Anterior cingulate cortex (tissue), 58 donors: ENCODE data around the gene CNP.

Experiments
- DNase-seq, 58 donors: peaks; one replicate each; lab custom pipeline; 2025; lab: John Stamatoyannopoulos, UW

CNP gene

DNA sequence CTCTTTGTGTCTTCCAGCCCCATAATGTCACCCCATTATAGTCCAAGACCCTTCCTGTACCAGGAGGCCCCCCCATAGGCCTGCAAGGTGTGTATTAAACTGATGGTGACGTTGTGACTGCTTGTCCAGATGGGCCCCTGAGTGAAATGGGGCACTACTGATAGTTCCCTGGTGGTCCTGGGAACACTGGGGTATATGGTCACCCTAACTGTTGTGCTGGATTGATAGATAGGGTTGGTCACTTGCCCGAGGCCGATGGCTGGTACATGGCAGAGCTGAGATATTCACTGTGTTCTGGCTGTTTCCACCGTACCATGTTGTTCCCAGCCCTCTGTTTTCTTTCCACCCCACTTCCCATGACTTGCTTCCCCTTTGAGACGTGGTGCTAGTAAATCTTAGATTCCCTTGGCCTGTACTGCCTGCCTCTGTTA is 4.3 kb downstream of the CNP start:
- DNase-seq, result no peak

DNA sequence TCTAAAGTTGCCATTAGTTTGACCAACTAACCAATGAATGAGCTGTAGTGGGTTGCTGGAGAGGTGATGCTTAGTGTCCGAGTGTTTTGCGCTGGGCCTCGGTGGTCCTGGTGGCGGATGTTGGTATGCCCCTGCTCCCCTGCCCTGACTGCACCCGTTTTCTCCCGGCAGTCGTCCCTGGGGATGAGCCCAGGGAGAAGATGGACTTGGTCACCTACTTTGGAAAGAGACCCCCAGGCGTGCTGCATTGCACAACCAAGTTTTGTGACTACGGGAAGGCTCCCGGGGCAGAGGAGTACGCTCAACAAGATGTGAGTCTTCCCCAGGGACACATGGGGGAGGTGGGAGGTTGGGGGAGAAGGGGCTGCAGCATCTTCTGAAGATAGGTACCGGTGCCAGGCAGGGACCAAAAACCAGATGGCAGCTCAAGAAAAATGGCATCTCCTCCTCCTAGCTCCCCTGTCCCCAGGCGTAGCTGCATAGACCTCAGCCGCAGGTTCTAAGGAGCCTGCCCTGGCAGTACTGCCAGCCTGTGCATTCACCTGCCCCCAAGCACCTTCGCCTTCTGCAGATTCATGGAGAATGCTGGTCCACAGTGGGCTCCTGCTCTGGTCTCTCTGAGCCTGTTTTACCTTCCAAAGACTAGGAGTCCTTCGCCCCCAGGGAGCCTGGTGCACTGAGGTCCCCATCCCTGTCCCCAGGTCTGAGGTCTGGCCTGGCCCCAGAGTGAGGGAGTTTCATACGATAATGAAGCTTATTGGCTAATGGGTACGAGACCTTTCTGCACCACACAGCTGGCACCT is 5.3 kb downstream of the CNP start:
- no peak for DNase-seq

DNA sequence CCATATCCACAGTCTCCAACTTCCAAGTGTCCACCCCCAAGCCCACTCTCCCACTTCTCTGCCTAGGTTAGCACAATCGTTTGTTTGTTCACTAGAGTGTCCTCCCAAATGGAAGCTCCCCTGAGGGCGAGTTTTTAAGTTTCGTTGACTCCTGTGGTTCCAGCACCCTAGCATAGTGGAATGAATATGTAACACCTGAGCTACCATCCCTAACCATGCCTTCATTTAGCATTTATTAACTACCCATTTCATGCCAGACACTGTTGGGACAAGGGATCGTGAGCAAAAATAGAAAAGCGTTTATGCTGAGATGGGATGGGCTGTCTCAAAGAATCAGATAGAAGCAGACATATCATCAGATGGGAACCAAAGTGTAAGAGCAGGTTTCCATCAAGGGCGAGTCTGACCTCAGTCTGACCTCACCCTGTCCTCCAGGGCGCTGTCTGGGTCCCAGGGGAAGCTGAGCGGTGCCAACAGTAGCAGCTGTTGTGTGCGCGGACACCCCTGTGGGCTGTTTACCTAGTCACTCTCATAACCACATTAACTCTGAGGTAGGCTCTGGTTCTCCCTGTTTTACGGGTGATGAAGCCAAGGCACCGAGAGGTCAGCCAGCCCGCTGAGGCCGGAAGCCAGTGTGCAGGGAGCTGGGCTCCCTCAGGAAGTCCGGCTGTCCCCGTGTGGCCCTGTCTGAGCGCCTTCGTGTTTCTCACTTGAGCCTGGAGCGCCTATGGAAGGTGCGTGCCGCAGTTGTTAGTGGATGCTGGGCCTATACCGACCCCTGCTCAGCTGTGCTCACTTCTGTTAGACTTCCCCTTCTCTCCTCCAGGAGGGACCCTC is 6.2 kb downstream of the CNP start:
- DNase-seq, result no peak

DNA sequence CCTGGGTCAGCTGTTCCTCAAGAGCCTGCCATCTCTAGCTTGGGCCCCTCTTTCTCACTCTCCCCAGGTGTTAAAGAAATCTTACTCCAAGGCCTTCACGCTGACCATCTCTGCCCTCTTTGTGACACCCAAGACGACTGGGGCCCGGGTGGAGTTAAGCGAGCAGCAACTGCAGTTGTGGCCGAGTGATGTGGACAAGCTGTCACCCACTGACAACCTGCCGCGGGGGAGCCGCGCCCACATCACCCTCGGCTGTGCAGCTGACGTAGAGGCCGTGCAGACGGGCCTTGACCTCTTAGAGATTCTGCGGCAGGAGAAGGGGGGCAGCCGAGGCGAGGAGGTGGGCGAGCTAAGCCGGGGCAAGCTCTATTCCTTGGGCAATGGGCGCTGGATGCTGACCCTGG is 6.8 kb downstream of the CNP start:
- peak in 1 of 58 donors; percentile 13 for DNase-seq

DNA sequence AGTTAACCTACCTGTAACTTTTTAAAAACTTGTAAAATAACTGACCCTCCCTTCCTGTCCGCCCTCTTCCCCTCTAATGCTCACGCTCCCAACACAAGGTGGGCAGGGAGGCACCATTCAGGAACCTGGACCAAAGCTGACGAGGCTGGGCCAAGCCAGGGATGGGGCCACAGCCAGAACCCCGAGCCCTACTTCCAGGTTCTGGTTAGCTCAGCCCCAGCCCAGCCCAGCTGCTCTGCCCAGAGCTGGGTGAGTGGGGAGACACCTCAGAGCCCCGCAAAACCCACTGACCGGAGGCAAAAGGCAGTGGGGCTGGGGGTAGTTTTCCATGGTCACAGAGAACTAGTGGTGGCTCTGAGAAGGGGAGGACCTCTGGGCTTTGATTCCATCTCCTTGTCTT is 7.4 kb downstream of the CNP start:
- no peak for DNase-seq

DNA sequence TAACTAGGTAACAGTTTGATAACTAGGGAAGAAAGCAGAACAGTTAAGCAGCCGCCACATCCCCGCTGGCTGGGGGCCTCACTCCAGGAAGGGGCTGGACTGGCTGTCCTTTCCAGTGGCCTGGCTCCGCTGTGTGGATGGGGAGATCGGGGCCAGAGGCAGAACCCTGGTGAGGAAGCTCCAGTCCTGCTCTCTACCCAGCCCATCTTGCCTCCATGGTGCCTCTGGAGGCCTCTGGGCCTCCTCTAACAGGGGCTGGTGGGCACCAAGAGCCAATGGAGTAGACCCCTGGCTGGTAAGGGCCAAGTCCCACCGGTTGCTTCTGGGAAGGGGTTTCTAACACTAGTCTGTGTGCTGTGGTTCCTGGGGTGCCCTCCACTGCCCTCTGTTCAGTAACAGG is 8.1 kb downstream of the CNP start:
- DNase-seq, result peak in 3 of 58 donors; percentile 23 to 57 (median 31)

DNA sequence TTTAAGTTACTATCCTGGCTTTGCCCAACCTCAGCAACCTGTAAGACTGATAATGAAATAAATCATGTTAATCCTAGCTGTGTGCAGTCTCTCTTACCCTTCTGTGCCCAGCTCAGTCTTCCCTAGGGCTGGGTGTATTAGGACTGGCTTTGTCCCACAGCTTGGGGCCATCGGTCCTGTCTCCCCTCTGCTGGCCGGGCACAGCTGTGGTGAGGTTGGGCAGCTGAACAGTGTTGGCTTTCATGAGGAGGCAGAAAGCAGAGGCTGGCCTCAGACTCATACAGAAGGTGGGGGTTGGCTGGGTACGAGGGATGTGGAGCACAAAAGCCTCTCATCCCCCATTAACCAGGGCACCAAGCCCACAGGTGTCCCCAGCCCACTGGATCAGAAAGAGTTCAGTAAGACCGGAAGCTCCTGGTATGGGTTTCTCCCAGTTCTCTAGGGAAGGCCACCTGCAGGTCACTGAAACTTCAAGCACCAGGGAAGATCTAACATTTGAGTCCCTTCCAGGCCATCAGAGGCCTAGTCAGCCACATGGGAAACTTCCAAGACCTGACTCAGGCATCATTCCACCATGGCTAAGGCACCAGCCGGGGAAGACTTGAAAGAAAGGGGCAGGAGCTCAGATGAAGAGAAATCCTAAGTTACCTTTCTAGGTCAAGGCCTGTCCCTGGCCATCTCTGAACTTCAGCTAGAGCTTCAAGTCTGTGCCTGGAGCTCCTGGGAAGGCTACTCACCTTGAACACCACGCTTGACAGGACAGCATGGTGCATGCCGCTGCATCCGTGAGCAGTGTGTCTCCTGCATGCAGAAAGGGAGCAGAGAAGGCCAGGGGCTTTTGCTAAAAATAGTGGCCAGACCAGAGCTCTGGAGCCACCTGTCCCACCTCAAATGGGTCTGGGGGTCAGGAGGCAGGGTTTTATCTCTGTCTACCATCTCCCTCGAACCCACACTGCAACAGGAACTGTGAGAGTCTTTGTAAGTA is 8.8 kb downstream of the CNP start:
- DNase-seq, result peak in 47 of 58 donors; percentile 28 to 89 (median 65)

DNA sequence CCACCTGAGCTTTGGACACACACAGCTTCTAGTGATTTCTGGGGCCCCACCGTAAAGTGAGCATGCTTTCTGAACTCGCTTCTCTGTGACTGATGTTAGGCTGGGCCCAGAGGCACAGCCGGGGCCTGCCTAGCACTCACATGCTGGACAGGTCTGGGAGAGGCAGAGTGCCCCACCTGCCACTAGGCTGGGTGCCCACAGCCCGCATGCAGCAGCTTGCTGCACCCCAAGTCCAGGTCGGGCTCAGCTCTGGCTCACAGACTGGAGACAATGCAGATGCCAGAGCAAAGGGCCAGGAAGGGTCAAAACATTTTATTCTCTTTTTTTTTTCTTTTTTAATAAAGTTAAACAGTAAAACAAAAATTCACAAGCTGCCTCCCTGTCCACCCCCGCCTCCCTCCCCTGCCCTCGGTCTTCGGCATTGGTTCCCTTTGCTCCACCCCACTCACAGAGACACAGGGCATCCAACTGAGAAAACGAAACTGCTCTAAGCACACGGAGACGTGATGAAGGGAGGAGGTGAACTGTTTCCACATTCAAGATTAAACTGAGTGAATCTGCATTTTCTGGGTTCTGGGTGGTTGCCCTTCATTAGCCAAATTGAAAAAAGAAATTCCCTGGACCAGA is 9.7 kb downstream of the CNP start:
- DNase-seq, result peak in 5 of 58 donors; percentile 15 to 51 (median 41)

DNA sequence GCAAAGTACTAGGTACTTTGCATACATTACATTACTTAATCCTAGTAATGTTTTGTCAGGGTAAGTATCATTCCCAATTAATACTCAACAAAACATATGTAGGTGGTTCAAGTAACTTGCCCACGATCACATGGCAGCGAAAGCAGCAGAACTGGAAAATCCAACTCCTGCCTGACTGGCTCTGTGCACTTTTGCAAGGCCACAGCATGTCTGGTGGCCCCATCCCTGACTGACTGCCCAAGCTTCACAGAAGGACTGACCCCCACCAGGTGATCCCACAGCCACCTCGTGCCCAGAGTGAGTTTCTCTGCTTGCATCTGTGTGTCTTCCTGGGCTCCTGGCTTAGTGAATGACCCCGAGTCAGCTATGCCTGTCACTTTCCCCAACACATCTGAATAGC is 11.4 kb downstream of the CNP start:
- no peak for DNase-seq

DNA sequence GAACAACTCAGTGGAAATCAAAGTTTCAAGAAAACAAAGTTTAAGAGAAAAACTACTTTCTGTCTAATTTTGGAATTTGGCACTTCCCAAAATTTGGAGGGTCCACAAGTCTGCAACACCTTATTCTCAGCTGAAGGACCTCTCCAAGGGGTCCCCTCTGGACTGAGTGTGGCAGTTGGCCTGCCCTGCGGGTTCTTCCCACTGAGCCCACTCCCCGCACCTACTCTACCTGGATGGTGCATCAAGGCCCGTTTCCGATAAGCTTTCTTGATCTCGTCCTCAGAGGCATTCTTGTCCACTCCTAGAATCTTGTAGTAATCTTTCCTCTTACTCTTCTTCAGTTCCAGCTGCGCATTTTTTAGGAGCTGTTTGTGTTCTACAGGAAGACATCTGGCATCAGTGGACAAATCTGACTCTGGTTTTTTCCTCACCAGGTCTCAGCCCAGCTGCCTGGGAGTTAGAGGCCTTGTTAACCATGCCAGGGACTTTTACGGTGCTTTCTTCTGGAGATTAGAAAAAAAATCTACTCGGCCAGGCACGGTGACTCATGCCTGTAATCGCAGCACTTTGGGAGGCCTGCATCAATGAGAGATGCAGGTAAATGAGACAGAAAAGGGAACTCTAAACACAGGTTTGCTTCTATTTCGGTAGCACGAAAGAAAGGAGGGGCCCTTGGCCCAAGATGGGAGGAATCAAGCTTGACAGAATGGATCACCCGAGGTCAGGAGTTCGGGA is 15.6 kb downstream of the CNP start:
- no peak for DNase-seq

DNA sequence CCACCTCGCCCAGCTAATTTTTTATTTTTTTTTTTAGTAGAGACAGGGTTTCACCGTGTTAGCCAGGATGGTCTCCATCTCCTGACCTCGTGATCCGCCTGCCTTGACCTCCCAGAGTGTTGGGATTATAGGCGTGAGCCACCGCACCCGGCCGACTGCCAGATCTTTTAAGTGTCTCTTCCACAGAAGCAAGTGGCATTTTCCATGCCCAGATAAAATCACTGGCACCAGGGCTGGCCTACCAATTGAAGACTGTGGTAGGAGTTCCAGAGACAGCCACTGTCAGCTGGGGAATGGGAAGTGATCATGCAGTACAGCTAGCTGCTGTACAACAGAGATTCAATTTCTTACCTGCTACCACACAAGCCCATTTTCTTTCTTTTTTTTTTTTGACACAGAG is 17.9 kb downstream of the CNP start:
- no peak for DNase-seq

DNA sequence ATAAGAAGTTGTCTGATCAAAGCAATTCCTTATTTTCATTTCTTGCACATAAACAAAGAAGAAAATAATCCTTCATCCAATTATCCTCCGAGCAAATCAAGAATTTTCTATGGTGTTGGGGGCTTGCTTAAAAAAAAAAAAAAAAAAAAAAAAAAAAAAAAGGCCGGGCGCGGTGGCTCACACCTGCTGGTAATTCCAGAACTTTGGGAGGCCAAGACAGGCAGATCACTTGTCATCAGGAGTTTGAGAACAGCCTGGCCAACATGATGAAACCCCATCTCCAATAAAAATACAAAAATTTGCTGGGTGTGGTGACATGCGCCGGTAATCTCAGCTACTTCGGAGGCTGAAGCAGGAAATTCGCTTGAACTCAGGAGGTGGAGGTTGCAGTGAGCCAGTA is 19.3 kb downstream of the CNP start:
- DNase-seq, result no peak

DNA sequence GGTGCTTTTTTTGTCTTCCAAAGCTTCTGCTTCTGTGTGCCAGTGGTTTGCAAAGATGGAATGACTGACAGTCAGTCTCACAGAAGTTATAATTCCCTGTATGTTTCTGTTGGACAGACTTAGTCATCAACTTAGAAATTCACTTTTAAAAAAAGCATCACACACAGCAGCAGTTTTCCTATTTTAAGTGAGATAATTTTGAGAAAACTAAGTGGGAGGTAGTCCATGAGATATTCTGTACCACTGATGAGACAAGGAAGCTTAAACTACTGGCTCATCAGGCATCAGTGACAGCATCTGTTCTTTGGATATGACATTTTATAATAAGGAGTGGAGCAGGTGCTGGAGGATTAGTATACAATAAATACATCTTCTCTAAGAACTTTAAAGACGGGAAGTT is 20.0 kb downstream of the CNP start:
- DNase-seq, result peak in 2 of 58 donors; percentile 11 to 34

DNA sequence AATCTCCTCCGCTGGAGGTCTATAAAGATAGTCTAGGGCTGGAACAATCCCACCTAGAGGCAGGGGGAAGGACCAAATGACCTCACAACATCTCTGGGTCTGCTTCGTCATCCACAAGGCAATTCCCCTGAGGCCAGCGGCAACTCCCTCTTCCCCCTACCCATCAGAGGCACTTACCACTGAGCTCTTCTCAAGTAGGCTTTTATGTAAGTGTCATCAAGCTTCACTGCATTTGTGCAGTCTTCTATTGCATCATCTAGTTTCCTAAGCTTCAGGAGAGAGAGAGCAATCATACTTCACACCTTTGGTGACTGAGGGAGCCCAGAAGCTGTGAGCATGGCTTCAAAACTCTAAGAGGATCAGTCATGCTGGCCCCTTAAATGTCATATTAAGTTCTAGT is 21.0 kb downstream of the CNP start:
- DNase-seq, result no peak

DNA sequence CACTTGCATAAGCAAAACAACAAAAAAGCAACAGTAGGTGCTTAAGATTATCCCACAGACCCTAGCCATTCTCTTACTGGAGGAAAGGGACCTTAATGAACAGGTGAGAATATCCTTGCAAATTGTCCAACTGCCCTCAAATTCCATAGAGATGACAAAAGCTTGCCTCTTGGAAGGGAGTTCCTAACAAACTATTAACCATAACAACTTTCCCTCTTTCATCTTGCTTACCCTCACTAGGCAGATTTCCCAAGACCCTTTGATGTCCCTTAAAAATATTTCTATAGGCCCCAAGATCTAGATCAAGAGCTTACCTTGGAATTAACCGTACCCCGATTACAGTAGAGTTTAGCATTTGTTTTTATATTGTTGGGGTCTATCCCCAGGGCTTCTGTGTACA is 21.8 kb downstream of the CNP start:
- DNase-seq, result no peak

DNA sequence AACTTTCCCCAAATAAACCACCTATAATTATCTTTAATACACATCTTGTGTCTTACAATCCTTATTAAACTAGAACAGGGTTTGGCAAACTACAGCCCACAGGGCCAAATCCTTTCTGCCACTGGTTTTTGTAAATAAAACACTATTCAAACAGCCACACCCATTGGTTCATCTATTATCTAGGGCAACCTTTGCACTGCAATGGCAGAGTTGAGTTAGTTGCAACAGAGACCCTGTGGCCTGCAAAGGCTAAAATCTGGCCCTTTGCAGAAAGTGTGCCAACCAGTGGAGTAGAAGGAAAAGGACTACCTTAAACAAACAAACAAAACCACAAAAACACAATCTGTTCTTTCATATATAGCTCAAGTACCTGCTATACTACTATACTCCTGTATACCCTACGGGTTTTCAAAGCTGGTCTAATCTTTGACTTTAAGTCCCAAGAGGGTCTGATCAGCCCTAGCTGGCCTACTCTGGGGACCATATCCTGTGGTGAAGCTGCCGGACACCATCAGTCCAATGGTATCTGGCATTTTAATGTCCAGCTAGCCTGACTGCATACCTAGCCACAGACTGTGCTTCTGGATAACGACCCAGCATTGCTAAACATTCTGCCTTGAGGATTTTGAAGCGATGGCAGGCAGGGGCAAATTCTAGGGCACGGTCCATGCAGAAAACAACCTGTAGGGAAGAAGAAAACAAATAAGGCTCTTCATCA is 23.3 kb downstream of the CNP start:
- no peak for DNase-seq

DNA sequence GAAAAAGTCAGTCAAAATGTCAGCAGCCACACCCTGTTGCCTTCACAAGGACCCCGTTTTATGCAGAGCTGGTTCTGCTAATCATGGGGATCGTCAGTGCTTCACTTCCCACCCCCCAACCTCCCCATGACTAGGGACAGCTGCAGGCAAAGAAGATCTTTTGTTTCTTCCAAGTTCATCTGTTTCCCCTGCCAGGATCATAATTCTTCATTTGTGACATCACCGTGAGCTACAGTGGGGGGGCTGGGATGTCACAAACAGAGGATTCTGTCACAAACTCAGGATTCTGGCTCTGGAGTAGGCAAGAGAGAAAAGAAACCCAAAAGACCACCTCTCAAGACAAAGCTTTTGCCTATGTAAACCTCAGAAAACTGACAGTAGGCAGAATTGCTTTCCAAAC is 26.0 kb downstream of the CNP start:
- DNase-seq, result peak in 42 of 58 donors; percentile 16 to 91 (median 63)

DNA sequence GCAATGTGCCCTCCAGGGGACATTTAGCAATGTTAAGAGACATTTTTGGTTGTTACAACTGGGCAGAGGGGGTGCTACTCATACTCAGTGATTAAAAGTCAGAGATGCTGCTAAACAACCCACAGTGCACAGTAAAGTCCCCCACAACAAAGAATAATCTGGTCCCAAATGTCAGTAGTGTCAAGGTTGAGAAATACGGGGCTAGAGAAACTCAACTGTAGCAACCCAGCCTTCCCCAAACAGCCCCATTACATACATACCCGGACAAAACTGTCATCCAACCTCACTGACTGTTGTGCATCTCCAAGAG is 30.2 kb downstream of the CNP start:
- DNase-seq, result no peak

DNA sequence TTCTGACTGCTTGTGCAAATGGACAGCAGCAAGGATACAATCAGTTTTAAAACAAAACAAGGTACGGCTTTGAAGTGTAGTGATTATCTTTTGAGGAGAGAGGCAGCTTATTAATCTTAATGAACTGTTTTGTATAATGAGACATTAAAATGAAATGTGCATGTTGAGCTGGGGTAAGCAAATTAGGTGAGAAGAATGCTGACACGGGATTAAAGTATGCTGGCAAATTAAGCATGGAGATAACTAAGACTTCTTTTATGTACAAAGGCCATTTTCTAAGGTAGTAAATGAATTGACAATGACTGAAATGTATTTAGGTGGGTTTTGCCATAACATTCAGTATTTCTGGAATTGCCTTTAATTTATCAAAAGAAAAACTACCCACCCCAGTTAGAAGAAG is 31.9 kb downstream of the CNP start:
- DNase-seq, result no peak
